ENCODE measurements around the gene FBXO31.

The FBXO31 gene

DNA sequence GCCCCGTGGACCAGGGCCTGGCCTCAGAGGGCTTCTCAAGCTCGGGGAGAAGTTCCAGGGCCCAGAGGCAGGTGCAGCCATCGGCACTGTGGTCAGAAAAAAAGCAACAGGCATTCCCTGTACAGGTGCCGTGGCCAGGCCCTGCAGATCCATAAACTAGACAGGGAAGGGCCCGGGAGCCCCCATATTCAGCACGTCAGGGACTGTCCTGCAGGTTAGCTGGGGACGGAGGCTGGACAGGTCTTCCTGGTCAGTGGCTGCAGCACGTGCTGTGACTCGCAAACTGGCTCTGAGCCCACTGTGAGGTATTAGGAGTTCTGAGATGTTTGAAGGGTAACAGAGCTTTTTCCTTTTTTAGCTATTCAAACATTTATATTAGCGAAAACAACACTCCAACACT lies 51.4 kb downstream of the FBXO31 start:
- Histone ChIP-seq H3K4me3 (ENCODE audit: low read depth, low read length) (no peak overlapping the region), H3K36me3 (ENCODE audit: control insufficient read depth in 2 of 2, insufficient read depth in 1 of 2, low read length in 2 of 2) (peaks cover 0 to 86% of the 10 kb centered on the region in 2 experiments; a peak in 1 of 3 replicates), H3K27ac (ENCODE audit: extremely low read depth, low read depth, low read length) (no peak overlapping the region), H3K4me1 (ENCODE audit: control insufficient read depth, insufficient read depth, low read length) (no peaks in the 10 kb centered on the region), H3K9me3 (ENCODE audit: control insufficient read depth, insufficient read depth, low read depth, low read length) (no peaks in the 10 kb centered on the region)
- POLR2A ChIA-PET: interaction anchor here (0.5 kb wide), 1 partner anchor 63 kb away, joined by 8 read pairs; no protein-coding TSS in a partner anchor
- CTCF ChIA-PET: interaction anchor here (1.0 kb wide), 1 partner anchor 10 kb away, joined by 3 read pairs; no protein-coding TSS in a partner anchor
- no peak for TF ChIP-seq ZNF473 (tag by site-specific recombination; IDR thresholded peaks at IDR 0.05)
- TF ChIP-seq SCRT2 (tag by site-specific recombination; IDR thresholded peaks at IDR 0.05): 0 out of 2 replicates have a peak, but pooled peaks have one; percentile 31
- no peak for TF ChIP-seq ZNF221 (tag by site-specific recombination; IDR thresholded peaks at IDR 0.05; ENCODE audit: borderline replicate concordance)
- TF ChIP-seq, protein P1, sequence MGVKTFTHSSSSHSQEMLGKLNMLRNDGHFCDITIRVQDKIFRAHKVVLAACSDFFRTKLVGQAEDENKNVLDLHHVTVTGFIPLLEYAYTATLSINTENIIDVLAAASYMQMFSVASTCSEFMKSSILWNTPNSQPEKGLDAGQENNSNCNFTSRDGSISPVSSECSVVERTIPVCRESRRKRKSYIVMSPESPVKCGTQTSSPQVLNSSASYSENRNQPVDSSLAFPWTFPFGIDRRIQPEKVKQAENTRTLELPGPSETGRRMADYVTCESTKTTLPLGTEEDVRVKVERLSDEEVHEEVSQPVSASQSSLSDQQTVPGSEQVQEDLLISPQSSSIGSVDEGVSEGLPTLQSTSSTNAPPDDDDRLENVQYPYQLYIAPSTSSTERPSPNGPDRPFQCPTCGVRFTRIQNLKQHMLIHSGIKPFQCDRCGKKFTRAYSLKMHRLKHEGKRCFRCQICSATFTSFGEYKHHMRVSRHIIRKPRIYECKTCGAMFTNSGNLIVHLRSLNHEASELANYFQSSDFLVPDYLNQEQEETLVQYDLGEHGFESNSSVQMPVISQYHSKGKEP (tag by site-specific recombination; IDR thresholded peaks at IDR 0.05): no peak

DNA sequence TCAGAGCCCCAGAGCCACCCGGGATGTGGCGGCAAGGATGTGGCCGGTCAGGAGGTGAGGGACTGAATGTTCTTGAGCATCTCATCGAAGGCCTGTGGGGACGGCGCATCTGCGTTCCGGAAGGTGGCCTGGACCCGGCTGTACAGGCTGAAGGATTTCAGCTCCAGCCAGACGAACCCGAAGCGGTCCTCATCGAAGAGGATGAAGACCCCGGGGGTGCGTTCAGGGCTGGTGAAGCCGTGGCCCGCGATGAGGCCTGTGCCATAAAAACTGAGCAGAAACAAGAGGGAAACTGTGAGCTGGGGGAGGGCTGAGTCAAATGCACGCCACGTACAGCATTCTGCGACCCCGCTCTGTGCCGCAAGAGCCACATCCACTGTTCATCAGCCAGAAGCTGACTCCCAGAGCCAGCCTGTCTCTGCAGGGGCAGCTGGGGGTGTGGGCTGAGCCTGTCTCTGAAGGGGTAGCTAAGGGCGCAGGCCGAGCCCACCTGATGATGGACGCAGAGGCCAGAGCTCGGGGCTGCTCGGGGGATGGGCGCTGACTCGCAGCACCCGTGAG lies 52.3 kb downstream of the FBXO31 start:
- TF ChIP-seq ZNF426 (tag by site-specific recombination; IDR thresholded peaks at IDR 0.05) (no peak), WT1 (tag by site-specific recombination; IDR thresholded peaks at IDR 0.05) (no peak), ZNF677 (tag by site-specific recombination; IDR thresholded peaks at IDR 0.05) (no peak), ZSCAN30 (tag by site-specific recombination; IDR thresholded peaks at IDR 0.05) (no peak)

DNA sequence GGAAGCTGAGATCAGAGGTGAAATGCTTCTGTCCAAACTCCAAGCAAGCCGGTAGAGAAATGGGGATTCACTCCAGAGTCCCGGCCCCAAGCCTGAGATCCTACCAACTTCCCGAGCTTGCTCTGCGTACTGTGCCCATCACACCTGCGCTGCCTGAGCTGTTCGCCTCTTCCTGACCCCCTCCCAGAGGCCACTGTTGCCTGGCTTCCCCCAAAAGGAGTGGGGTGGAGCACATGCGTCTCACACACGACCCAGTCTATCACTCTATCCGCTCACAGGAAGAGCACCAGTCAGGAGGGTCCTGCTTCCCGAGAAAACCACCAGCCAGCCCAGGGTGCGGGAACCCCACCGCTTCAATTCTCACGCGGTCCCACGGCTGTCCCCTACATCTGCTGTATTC lies 52.9 kb downstream of the FBXO31 start:
- ChIA-PET POLR2A (no interaction called here), CTCF (no interaction called here)
- no peak for TF ChIP-seq ZNF341 (tag by site-specific recombination; IDR thresholded peaks at IDR 0.05; ENCODE audit: low read depth)
- TF ChIP-seq, protein P2, sequence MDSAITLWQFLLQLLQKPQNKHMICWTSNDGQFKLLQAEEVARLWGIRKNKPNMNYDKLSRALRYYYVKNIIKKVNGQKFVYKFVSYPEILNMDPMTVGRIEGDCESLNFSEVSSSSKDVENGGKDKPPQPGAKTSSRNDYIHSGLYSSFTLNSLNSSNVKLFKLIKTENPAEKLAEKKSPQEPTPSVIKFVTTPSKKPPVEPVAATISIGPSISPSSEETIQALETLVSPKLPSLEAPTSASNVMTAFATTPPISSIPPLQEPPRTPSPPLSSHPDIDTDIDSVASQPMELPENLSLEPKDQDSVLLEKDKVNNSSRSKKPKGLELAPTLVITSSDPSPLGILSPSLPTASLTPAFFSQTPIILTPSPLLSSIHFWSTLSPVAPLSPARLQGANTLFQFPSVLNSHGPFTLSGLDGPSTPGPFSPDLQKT (IDR thresholded peaks at IDR 0.05; ENCODE audit: borderline replicate concordance, low read depth, low read length): no peak
- TF ChIP-seq, protein P3, sequence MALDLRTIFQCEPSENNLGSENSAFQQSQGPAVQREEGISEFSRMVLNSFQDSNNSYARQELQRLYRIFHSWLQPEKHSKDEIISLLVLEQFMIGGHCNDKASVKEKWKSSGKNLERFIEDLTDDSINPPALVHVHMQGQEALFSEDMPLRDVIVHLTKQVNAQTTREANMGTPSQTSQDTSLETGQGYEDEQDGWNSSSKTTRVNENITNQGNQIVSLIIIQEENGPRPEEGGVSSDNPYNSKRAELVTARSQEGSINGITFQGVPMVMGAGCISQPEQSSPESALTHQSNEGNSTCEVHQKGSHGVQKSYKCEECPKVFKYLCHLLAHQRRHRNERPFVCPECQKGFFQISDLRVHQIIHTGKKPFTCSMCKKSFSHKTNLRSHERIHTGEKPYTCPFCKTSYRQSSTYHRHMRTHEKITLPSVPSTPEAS (tag by site-specific recombination; IDR thresholded peaks at IDR 0.05): no peak
- no peak for TF ChIP-seq ZNF114 (tag by site-specific recombination; IDR thresholded peaks at IDR 0.05)
- H3K4me3 ChIP-seq (ENCODE audit: low read depth, low read length): no peak overlapping the region
- H3K9me3 ChIP-seq (ENCODE audit: control insufficient read depth, insufficient read depth, low read depth, low read length): no peaks in the 10 kb centered on the region
- H3K36me3 ChIP-seq (ENCODE audit: control insufficient read depth in 2 of 2, insufficient read depth in 1 of 2, low read length in 2 of 2): peaks cover 0 to 78% of the 10 kb centered on the region in 2 experiments; a peak in 1 of 3 replicates
- H3K27ac ChIP-seq (ENCODE audit: extremely low read depth, low read depth, low read length): no peak overlapping the region
- H3K4me1 ChIP-seq (ENCODE audit: control insufficient read depth, insufficient read depth, low read length): no peaks in the 10 kb centered on the region

More for the DNA sequence above, 52.3 kb downstream of the FBXO31 start:
- ChIA-PET CTCF (interaction anchor here (1.0 kb wide), 1 partner anchor 9 kb away, joined by 3 read pairs; no protein-coding TSS in a partner anchor), POLR2A (no interaction called here)
- H3K4me3 ChIP-seq (ENCODE audit: low read depth, low read length): no peak overlapping the region
- H3K36me3 ChIP-seq (ENCODE audit: control insufficient read depth in 2 of 2, insufficient read depth in 1 of 2, low read length in 2 of 2): peaks cover 0 to 85% of the 10 kb centered on the region in 2 experiments; a peak in 1 of 3 replicates
- H3K9me3 ChIP-seq (ENCODE audit: control insufficient read depth, insufficient read depth, low read depth, low read length): no peaks in the 10 kb centered on the region
- no peaks in the 10 kb centered on the region for H3K4me1 ChIP-seq (ENCODE audit: control insufficient read depth, insufficient read depth, low read length)
- H3K27ac ChIP-seq (ENCODE audit: extremely low read depth, low read depth, low read length): no peak overlapping the region

DNA sequence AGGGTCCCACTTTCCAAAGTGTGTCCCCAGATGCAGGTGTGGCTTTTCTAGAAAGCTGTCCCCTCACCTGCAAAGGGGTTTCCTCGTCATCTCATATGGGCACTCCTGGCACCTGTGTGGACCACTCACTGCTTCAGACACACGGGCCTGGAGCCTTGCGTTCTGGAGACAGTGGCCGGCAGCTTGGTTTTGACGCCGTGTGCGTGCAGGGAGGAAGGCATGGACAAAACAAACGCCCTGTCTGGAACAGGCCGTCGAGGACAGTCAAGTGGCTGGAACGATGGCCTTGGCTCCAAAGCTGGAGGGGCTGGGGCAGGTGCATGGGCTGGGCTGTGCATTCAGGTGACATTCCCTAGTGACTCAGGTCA lies 53.3 kb downstream of the FBXO31 start:
- Histone ChIP-seq H3K9me3 (ENCODE audit: control insufficient read depth, insufficient read depth, low read depth, low read length) (no peaks in the 10 kb centered on the region), H3K4me3 (ENCODE audit: low read depth, low read length) (no peak overlapping the region), H3K36me3 (ENCODE audit: control insufficient read depth in 2 of 2, insufficient read depth in 1 of 2, low read length in 2 of 2) (peaks cover 0 to 74% of the 10 kb centered on the region in 2 experiments; a peak in 1 of 3 replicates), H3K27ac (ENCODE audit: extremely low read depth, low read depth, low read length) (no peak overlapping the region), H3K4me1 (ENCODE audit: control insufficient read depth, insufficient read depth, low read length) (no peaks in the 10 kb centered on the region)
- CTCF ChIA-PET: no interaction called here
- POLR2A ChIA-PET: no interaction called here
- TF ChIP-seq ZNF529 (tag by site-specific recombination; IDR thresholded peaks at IDR 0.05; ENCODE audit: insufficient replicate concordance) (no peak), YY2 (tag by site-specific recombination; IDR thresholded peaks at IDR 0.05) (no peak), ZNF792 (tag by site-specific recombination; IDR thresholded peaks at IDR 0.05) (no peak), SP2 (tag by site-specific recombination; IDR thresholded peaks at IDR 0.05) (no peak), GLI2 (tag by site-specific recombination; IDR thresholded peaks at IDR 0.05; ENCODE audit: borderline replicate concordance, low read depth) (no peak), ZNF501 (tag by site-specific recombination; IDR thresholded peaks at IDR 0.05) (no peak)
- TF ChIP-seq, protein P4, sequence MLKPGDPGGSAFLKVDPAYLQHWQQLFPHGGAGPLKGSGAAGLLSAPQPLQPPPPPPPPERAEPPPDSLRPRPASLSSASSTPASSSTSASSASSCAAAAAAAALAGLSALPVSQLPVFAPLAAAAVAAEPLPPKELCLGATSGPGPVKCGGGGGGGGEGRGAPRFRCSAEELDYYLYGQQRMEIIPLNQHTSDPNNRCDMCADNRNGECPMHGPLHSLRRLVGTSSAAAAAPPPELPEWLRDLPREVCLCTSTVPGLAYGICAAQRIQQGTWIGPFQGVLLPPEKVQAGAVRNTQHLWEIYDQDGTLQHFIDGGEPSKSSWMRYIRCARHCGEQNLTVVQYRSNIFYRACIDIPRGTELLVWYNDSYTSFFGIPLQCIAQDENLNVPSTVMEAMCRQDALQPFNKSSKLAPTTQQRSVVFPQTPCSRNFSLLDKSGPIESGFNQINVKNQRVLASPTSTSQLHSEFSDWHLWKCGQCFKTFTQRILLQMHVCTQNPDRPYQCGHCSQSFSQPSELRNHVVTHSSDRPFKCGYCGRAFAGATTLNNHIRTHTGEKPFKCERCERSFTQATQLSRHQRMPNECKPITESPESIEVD (tag by site-specific recombination; IDR thresholded peaks at IDR 0.05): no peak
- TF ChIP-seq, protein P5, sequence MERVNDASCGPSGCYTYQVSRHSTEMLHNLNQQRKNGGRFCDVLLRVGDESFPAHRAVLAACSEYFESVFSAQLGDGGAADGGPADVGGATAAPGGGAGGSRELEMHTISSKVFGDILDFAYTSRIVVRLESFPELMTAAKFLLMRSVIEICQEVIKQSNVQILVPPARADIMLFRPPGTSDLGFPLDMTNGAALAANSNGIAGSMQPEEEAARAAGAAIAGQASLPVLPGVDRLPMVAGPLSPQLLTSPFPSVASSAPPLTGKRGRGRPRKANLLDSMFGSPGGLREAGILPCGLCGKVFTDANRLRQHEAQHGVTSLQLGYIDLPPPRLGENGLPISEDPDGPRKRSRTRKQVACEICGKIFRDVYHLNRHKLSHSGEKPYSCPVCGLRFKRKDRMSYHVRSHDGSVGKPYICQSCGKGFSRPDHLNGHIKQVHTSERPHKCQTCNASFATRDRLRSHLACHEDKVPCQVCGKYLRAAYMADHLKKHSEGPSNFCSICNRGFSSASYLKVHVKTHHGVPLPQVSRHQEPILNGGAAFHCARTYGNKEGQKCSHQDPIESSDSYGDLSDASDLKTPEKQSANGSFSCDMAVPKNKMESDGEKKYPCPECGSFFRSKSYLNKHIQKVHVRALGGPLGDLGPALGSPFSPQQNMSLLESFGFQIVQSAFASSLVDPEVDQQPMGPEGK (tag by site-specific recombination; IDR thresholded peaks at IDR 0.05): no peak

All from HEK293 (cell line).